MCF 10A (cell line): ENCODE results near the gene FGD2. TPM values are rescaled to one million over a fixed set of nuclear protein-coding genes. Genes with fewer than 3 reads are reported as not detected.
A peak's percentile ranks its signal among the peaks of the same experiment; 100 is the strongest.

ENCODE experiments used
- BruUV-seq: library from RNA; stranded (reverse); fragments of 400-500 nt; replicated peaks from 2 replicates; lab custom pipeline; 2021; lab: Mats Ljungman, UMichigan
- CTCF ChIA-PET: fragments of 300-600 bp; sonication (Branson Sonifier 250); formaldehyde crosslinking; extraction: SDS; loops from one replicate; lab custom pipeline; 2021; ENCODE audit warnings: antibody characterized with exemption, inconsistent platforms; lab: Yijun Ruan, JAX
- POLR2A ChIA-PET: fragments of 300-600, 350-650 bp; sonication (Branson Sonifier 250); formaldehyde crosslinking; extraction: SDS; loops from one replicate; lab custom pipeline; 2020; ENCODE audit warnings: antibody characterized with exemption, inconsistent platforms; lab: Yijun Ruan, JAX
- DNase-seq: peaks from one replicate; pipeline ENCODE4 v3.0.0-alpha.2; 2018; ENCODE audit not compliant: unreplicated experiment
- H3K27ac Mint-ChIP-seq: one replicate; pipeline ENCODE4 v1.8.0; 2022; ENCODE audit warnings: mild to moderate bottlenecking, low read depth, mixed read lengths; ENCODE audit not compliant: unreplicated experiment
- H3K27me3 Mint-ChIP-seq: one replicate; pipeline ENCODE4 v1.8.0; 2022; ENCODE audit warnings: mixed read lengths; ENCODE audit not compliant: insufficient read depth, unreplicated experiment
- H3K36me3 Mint-ChIP-seq: one replicate; pipeline ENCODE4 v1.8.0; 2022; ENCODE audit warnings: mild to moderate bottlenecking, moderate library complexity, mixed read lengths; ENCODE audit not compliant: insufficient read depth, unreplicated experiment
- H3K4me1 Mint-ChIP-seq: one replicate; pipeline ENCODE4 v1.8.0; 2022; ENCODE audit warnings: mixed read lengths; ENCODE audit not compliant: insufficient read depth, unreplicated experiment
- H3K4me3 Mint-ChIP-seq: one replicate; pipeline ENCODE4 v1.8.0; 2022; ENCODE audit warnings: mild to moderate bottlenecking, moderate library complexity, mixed read lengths; ENCODE audit not compliant: unreplicated experiment
- H3K9me3 Mint-ChIP-seq: one replicate; pipeline ENCODE4 v1.8.0; 2022; ENCODE audit warnings: mixed read lengths; ENCODE audit not compliant: unreplicated experiment
- intact Hi-C: fragments of 100-400 bp; cut with micrococcal nuclease; formaldehyde crosslinking; loops from 2 replicates; pipeline ENCODE4 v1.14.1; 2022
- total RNA-seq: library from RNA; stranded (reverse); gene quantifications from 2 replicates; pipeline ENCODE4 v1.2.3, GENCODE V29; 2022
- TF ChIP-seq, protein P1 (sequence below): fragments of 200-600 bp; IDR thresholded peaks from one replicate; pipeline ENCODE4 v1.8.0; 2022; ENCODE audit warnings: antibody characterized with exemption, mild to moderate bottlenecking; ENCODE audit not compliant: unreplicated experiment

FGD2 gene
- total RNA-seq, 1 experiment from 2014 or later = not detected

DNA sequence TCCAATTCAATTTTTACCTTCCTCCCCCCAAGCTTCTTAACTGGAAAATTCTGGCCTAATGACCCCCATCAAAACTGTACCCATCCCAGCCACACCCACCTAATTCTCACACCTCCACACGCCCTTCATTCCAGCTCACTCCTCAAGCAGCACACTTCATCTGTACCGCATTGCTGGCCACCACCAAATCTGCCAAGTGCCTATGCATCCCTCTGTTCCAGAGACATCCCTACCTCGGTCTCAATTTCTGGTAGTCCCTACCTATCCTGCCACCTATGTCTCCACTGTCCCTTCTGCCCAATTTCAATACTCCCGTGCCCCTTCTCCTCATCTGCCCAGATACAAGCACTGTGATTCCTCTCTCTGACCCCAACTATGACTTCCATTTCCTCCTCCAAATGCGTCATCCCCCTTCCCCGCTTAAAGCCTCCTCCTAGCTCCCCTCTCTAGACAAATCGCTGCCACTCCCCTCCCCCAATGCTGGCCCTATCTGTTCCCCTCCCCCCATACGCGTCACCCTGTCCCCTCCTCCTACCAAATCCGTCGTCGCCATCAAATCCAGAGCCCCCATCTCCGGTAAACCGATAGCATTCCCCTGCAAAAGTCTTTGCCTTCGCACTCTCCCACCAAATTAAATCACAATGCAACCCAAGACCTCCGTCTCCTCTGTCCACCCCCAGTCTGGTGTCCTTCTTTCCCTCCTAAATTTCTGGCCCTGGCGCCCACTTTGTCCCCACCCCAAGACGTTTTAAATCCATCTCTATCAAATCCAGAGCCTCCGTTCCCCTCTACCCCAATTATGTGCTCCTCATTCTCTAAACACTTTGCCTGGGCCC lies 20.7 kb upstream of the FGD2 start:
- no TSS peak for BruUV-seq
- H3K9me3 Mint-ChIP-seq = no peaks in the 10 kb centered on the region
- ChIA-PET POLR2A (interaction anchor here (1.0 to 3.2 kb wide), 8 partner anchors 16 to 258 kb away, joined by 3 to 21 read pairs (median 10); partner anchors contain the start of genes C6orf89 and PPIL1), CTCF (interaction anchor here (0.6 kb wide), 1 partner anchor 1373 kb away, joined by 3 read pairs; no protein-coding TSS in a partner anchor)
- H3K27ac Mint-ChIP-seq = no peak overlapping the region
- TF ChIP-seq, protein P1, sequence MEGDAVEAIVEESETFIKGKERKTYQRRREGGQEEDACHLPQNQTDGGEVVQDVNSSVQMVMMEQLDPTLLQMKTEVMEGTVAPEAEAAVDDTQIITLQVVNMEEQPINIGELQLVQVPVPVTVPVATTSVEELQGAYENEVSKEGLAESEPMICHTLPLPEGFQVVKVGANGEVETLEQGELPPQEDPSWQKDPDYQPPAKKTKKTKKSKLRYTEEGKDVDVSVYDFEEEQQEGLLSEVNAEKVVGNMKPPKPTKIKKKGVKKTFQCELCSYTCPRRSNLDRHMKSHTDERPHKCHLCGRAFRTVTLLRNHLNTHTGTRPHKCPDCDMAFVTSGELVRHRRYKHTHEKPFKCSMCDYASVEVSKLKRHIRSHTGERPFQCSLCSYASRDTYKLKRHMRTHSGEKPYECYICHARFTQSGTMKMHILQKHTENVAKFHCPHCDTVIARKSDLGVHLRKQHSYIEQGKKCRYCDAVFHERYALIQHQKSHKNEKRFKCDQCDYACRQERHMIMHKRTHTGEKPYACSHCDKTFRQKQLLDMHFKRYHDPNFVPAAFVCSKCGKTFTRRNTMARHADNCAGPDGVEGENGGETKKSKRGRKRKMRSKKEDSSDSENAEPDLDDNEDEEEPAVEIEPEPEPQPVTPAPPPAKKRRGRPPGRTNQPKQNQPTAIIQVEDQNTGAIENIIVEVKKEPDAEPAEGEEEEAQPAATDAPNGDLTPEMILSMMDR = no peak
- no peaks in the 10 kb centered on the region for H3K27me3 Mint-ChIP-seq
- peaks cover 20% of the 10 kb centered on the region for H3K4me1 Mint-ChIP-seq
- intact Hi-C loops = no loop called here
- DNase-seq = no peak
- no peaks in the 10 kb centered on the region for H3K36me3 Mint-ChIP-seq
- no peak overlapping the region for H3K4me3 Mint-ChIP-seq

DNA sequence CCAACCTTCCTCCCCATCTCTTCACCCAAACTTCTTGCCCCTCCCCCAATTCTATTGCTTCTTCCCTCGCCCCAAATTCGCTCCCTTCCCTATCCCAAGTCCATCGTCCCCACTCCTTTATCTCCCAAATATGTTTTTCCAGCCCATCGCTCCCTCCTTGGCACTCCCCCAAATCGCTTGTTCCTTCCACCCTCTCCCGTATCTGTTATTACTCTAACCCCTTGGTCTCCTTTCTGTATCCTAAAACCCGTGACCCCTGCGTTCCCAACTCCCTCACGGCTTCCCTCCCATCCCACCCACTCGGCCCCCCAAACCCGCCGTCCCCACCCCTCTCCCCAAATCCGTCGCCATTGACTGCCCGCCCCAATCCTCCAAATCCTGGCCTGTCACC lies 20.0 kb upstream of the FGD2 start:
- Mint-ChIP-seq H3K27ac (no peak overlapping the region), H3K27me3 (no peaks in the 10 kb centered on the region), H3K4me1 (peaks cover 17% of the 10 kb centered on the region), H3K36me3 (no peaks in the 10 kb centered on the region), H3K4me3 (no peak overlapping the region), H3K9me3 (no peaks in the 10 kb centered on the region)
- BruUV-seq = no TSS peak
- intact Hi-C loops = no loop called here
- TF ChIP-seq, protein P1 = no peak
- ChIA-PET POLR2A (interaction anchor here (0.8 to 3.2 kb wide), 21 partner anchors 11 to 259 kb away, joined by 3 to 21 read pairs (median 5); partner anchors contain the start of genes C6orf89 and PPIL1), CTCF (interaction anchor here (0.6 to 0.8 kb wide), 3 partner anchors 13 to 1373 kb away, joined by 3 read pairs; no protein-coding TSS in a partner anchor)
- DNase-seq = no peak

DNA sequence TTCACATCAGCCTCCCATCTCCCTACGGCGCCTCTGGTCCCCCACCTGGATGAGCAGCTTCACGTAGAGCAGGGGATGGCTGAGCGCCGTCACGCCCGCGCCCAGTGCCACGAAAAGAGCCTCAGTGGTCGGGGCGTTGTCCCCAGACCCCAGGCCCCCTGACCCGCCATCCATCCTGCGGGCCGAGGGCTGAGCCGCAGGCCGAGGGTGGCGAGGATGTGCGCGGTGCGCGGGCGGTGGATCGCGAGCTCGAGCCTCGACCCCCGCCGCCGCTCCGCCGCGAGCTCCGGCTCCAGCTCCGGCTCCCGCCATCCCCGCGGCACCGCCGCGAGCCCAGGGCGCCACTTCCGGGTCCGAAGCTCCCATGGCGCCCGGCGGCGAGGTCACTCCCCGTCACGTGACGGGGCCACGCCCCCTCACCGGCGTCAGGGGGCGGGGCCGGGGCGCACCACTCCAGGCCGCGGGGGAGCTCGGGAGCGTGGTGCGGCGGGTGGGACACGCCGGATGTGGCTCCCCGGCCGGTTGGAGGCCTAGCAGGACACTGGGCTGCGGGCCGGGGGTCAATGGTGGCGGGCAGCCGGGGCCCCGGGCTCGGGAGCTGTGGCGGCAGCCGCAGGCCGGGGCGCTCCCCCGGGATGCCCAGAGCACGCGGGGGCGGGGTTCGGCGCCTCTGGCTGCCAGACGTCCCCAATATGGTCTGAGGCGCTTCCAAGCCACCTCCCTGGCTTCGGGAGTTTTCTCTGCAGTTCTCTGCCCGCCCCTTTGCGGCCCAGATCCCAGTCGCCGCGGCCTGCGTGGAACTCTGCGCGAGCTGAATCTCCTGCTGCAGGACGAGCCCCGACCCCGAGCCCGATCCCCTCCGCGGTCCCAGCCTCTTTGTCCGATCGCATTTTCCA lies 19.4 kb upstream of the FGD2 start, which contains the start of gene MTCH1:
TSS of gene MTCH1 (minus strand) at position 389 of the 896 bp plus-strand sequence. CDS start at position 366, 23 bp downstream.
- CTCF ChIA-PET = interaction anchor here (0.6 to 1.6 kb wide), 4 partner anchors 14 to 1374 kb away, joined by 3 to 8 read pairs (median 3); no protein-coding TSS in a partner anchor
- BruUV-seq = no TSS peak
- H3K9me3 Mint-ChIP-seq = no peaks in the 10 kb centered on the region
- no peaks in the 10 kb centered on the region for H3K27me3 Mint-ChIP-seq
- TF ChIP-seq, protein P1 = no peak
- peak; percentile 86 for DNase-seq
- H3K36me3 Mint-ChIP-seq = no peaks in the 10 kb centered on the region
- H3K4me3 Mint-ChIP-seq = no peak within 1 kb of the TSS
- POLR2A ChIA-PET = interaction anchor here (0.6 to 3.2 kb wide), 29 partner anchors 10 to 909 kb away, joined by 3 to 21 read pairs (median 5); partner anchors contain the start of genes C6orf89 and PPIL1
- intact Hi-C loops = loop anchor here (1.0 kb wide), 1 partner anchor 101 kb away; the partner anchor contains the start of gene C6orf89
- H3K4me1 Mint-ChIP-seq = peaks cover 14% of the 10 kb centered on the region
- no peak within 1 kb of the TSS for H3K27ac Mint-ChIP-seq
